HepG2 (cell line): ENCODE data around the gene SORL1-AS1.

Experiments
- RAD21 ChIP-seq: fragments of 450-650 bp; formaldehyde crosslinking; IDR thresholded peaks from 2 replicates; pipeline ENCODE4 v1.5.0; 2020; ENCODE audit warnings: mild to moderate bottlenecking
- TAF1 ChIP-seq: sonication (generic); formaldehyde crosslinking; IDR thresholded peaks from 2 replicates; pipeline ENCODE4 v1.4.0; 2020; ENCODE audit warnings: missing genetic modification reagents
- ZFP90 ChIP-seq: sonication (generic); formaldehyde crosslinking; IDR thresholded peaks from 2 replicates; pipeline ENCODE4 v1.8.0; 2022; ENCODE audit warnings: missing genetic modification reagents, mild to moderate bottlenecking, inconsistent platforms, borderline replicate concordance
- ZNF749 ChIP-seq: sonication (generic); formaldehyde crosslinking; IDR thresholded peaks from 2 replicates; pipeline ENCODE4 v1.8.0; 2022; ENCODE audit warnings: mild to moderate bottlenecking, missing genetic modification reagents, moderate library complexity, borderline replicate concordance
- TF ChIP-seq, protein P1 (sequence below): IDR thresholded peaks from 2 replicates; pipeline ENCODE4 v1.6.1; 2012; ENCODE audit warnings: inconsistent platforms
- TF ChIP-seq, protein P2 (sequence below): sonication (generic); formaldehyde crosslinking; IDR thresholded peaks from 2 replicates; pipeline ENCODE4 v1.4.0; 2020; ENCODE audit warnings: missing genetic modification reagents
- TF ChIP-seq, protein P3 (sequence below): sonication (generic); formaldehyde crosslinking; IDR thresholded peaks from 2 replicates; pipeline ENCODE4 v1.5.0; 2020; ENCODE audit warnings: mild to moderate bottlenecking, missing genetic modification reagents, moderate library complexity
- TF ChIP-seq, protein P4 (sequence below), 2 experiments: fragments of 450-650 bp in 1 of 2; sonication (generic) in 1 of 2; formaldehyde crosslinking; IDR thresholded peaks; 2 replicates each; pipeline versions ENCODE4 v1.5.0 to v1.8.0; 2020 to 2022; ENCODE audit warnings: mild to moderate bottlenecking in 1 of 2, missing genetic modification reagents in 1 of 2

DNA sequence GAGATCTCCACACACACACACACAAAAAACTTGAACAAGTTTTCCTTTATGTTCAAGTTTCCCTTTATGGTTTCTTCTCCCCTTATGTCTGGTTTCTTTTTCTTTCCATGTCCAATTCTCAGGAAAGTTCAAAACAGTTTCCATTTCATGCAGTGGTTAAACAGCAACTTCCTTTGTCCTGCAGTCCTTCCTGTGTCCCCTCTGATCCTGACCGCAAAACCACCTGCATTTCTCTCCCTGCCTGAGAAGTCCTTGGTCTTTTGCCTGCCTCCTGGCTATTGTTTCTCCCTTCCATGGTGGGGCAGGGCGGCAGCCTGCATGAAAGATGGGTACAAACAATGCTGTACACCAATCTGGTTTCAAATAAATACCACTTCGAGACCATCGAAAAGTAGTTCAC is 58.9 kb downstream of the SORL1-AS1 start:
- TF ChIP-seq, protein P1, sequence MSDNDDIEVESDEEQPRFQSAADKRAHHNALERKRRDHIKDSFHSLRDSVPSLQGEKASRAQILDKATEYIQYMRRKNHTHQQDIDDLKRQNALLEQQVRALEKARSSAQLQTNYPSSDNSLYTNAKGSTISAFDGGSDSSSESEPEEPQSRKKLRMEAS = no peak
- TF ChIP-seq RAD21 (CRISPR knock-in tag) (no peak), TAF1 (CRISPR knock-in tag) (no peak), ZFP90 (CRISPR knock-in tag) (no peak), ZNF749 (CRISPR knock-in tag) (no peak)
- TF ChIP-seq, protein P2, sequence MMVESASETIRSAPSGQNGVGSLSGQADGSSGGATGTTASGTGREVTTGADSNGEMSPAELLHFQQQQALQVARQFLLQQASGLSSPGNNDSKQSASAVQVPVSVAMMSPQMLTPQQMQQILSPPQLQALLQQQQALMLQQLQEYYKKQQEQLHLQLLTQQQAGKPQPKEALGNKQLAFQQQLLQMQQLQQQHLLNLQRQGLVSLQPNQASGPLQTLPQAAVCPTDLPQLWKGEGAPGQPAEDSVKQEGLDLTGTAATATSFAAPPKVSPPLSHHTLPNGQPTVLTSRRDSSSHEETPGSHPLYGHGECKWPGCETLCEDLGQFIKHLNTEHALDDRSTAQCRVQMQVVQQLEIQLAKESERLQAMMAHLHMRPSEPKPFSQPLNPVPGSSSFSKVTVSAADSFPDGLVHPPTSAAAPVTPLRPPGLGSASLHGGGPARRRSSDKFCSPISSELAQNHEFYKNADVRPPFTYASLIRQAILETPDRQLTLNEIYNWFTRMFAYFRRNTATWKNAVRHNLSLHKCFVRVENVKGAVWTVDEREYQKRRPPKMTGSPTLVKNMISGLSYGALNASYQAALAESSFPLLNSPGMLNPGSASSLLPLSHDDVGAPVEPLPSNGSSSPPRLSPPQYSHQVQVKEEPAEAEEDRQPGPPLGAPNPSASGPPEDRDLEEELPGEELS (CRISPR knock-in tag) = no peak
- TF ChIP-seq, protein P3, sequence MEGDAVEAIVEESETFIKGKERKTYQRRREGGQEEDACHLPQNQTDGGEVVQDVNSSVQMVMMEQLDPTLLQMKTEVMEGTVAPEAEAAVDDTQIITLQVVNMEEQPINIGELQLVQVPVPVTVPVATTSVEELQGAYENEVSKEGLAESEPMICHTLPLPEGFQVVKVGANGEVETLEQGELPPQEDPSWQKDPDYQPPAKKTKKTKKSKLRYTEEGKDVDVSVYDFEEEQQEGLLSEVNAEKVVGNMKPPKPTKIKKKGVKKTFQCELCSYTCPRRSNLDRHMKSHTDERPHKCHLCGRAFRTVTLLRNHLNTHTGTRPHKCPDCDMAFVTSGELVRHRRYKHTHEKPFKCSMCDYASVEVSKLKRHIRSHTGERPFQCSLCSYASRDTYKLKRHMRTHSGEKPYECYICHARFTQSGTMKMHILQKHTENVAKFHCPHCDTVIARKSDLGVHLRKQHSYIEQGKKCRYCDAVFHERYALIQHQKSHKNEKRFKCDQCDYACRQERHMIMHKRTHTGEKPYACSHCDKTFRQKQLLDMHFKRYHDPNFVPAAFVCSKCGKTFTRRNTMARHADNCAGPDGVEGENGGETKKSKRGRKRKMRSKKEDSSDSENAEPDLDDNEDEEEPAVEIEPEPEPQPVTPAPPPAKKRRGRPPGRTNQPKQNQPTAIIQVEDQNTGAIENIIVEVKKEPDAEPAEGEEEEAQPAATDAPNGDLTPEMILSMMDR (CRISPR knock-in tag) = no peak
- TF ChIP-seq, protein P4, sequence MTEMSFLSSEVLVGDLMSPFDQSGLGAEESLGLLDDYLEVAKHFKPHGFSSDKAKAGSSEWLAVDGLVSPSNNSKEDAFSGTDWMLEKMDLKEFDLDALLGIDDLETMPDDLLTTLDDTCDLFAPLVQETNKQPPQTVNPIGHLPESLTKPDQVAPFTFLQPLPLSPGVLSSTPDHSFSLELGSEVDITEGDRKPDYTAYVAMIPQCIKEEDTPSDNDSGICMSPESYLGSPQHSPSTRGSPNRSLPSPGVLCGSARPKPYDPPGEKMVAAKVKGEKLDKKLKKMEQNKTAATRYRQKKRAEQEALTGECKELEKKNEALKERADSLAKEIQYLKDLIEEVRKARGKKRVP (CRISPR knock-in tag; IDR thresholded peaks at IDR 0.05) = no peak
